GM21390 (cell line): ENCODE results near the gene ABCE1.

Source experiments
- ATAC-seq: cut with Tn5 transposase; IDR thresholded peaks from one replicate; pipeline ENCODE4 v1.9.1; 2021; ENCODE audit not compliant: unreplicated experiment

ABCE1 gene

DNA sequence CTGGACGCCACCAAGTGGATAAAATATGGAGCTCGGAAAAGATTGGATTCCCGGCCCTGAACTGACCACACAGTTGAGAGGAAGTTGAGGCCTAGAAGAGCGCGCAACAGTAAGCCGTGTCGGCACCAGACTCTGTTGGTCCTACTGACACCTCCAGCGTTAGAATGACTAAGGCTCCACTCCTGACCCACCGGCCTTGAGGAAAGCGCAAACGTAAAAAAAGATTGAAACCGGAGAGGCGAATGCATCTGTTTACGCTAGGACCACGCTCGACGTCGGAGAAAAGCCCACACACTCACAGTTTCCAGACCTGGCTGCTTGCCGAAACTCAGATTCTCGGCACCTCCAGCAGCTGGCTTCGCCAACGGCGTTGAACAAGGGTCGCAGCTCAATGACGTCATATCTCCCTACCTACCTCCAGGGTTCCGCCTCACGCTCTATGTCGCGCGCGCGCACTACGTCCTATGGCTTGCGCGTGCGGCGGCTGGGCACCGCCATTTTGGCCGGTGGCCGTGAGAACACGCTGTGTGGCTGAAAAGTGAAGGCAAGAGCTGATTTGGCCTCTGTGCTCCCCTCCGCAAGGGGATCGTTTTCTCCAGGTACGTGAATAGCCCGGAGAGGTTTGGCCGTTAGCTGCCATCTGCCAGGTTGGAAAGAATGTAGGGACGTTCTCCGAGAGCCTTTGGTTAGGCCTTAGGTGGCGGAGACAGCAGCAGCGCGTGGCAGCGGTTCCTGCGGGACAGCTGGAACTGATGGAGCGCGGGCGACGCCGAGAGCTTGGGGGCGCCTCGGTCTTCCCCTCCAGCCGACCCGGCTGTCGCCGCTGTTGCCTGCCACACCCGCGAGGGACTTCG lies at the start of gene ABCE1, which contains the start of gene ANAPC10:
ABCE1 (plus strand) TSS at position 491 of the 854 bp plus-strand sequence. CDS start 6,102 bp downstream, outside the sequence.
ANAPC10 (minus strand) TSS at position 376 of the 854 bp plus-strand sequence. CDS start 2,097 bp downstream, outside the sequence.
- peak; percentile 73 for ATAC-seq

DNA sequence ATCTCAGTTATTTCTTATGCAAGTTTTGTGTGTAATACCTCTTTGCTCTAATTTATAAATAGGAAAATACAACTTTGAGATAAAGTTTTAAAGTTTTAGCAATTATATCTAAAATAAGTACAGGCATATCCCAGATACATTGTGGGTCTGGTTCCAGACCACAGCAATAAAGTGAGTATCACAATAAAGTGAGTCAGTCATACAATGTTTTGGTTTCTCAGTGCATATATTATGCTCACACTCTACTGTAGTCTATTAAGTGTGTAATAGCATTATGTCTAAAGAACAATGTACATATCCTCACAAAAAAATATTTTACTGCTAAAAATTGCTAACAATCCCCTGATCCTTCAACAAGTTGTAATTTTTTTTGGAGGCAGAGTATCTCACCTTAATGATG lies 49.3 kb upstream of the ABCE1 start:
- no peak for ATAC-seq

DNA sequence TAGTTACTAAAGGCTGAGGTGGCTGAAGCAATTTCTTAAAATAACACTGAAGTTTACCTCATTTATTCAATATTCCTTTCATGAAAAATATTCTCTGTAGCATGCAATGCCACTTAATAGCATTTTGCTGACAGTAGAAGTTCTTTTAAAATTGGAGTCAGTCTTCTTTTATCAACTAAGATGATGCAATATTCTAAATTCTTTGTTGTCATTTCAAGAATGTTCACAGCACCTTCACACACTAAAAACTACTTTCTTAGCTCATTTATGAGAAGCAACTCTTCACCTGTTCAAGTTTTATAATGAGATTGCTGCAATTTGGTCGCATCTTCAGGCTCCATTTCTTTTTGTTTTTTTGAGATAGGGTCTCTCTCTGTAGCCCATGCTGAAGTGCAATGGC lies 48.9 kb upstream of the ABCE1 start:
- no peak for ATAC-seq

DNA sequence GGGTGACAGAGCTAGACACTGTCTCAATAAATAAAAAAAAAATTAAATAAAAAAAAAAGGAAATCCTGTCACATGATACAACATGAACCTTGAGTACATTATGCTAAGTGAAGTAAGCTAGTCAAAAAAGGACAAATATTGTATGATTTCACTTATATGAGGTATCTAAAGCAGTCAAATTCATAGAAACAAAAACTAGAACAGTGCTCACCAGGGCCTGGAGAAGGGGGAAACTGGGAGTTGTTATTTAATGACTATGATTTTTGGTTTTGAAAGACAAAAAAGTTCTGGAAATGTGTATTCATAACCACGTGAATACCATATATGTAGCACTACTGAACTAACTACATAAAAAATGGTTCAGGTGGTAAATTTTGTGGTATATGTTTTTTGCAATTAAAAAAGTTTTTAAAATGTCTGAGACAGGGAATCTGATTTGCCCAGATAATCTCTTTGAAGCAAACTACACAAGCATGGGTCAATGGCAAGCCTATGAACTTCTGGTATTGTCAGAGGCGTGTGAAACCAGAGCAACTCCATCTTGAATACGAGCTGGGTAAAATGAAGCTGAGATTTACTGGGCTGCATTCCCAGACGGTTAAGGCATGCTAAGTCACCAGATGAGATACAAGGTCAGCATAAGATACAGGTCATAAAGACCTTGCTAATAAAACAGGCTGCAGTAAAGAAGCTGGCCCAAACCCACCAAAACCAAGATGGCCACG lies 42.4 kb upstream of the ABCE1 start:
- ATAC-seq, result no peak

DNA sequence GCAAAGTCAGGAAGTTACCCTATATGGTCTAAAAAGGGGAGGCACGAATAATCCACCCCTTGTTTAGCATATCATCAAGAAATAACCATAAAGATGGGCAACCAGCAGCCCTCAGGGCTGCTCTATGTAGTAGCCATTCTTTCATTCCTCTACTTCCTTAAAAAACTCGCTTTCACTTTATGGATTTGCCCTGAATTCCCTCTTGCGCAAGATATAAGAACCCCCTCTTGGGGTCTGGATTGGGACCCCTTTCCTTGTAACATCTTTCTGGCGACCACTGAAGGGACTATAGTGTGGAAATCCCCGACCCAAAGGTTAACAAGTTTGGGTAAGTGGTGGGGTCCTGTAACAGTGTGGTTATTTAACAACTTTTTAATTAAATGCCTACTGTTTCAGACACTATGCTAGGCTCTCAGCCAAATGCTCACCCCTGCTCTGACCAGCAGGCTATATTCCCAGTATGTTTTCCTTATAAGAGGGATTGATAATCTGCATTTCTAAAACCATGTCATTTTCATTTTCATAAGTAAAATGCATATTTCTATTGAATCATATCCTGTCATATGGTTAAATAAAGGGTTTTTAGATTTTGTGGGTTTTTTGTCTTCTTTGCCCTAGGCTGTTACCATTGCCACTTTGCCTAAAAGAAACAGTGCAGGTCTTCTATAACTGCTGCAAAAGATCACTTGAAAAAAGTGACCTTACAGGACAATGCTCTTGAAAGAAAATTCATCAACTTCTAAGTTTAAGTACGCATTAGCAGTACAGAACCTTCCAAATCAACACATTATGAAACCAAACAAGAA lies 41.6 kb upstream of the ABCE1 start:
- ATAC-seq, result no peak

DNA sequence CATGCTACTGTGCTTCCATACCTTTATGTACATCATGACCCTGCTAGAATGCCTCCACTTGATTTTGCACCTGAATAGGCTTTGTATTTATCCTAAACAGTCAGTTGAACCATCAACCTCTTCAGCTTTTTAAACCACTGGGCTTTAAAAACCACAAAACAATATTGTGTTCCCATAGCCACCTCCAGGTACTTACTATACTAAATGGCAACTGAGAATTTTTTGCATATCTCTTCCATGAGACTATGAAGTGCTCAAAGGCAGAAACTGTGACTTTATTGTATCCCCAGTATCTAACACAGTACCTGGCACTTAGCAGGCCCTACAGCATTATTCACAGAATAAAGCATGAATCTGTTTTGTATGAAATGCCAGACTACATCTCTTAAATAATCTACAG lies 39.9 kb upstream of the ABCE1 start:
- no peak for ATAC-seq

DNA sequence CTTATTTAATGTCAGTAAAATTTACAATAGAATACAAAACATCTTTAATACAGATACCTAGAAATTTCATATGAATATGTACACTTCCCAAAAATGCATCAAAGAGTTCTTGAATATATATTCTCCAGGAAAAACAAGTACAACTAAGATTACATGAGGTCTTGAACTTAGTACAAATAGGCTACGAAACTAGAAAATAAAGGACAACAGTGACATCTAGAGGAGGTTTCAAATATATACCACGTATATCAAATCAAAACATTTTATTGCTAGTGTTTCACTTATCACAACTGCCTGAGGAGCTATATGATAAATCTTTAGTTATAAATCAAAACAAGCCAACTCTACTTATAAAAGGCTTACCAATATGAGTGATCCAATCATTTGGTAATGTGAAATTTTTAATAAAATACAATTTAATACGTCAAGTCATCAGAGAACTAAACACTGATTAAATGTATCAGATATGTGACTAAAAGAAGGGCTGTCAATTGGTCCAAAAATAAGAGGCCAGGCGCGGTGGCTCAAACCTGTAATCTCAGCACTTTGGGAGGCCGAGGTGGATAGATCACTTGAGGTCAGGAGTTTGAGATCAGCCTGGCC lies 36.7 kb upstream of the ABCE1 start:
- ATAC-seq, result no peak

DNA sequence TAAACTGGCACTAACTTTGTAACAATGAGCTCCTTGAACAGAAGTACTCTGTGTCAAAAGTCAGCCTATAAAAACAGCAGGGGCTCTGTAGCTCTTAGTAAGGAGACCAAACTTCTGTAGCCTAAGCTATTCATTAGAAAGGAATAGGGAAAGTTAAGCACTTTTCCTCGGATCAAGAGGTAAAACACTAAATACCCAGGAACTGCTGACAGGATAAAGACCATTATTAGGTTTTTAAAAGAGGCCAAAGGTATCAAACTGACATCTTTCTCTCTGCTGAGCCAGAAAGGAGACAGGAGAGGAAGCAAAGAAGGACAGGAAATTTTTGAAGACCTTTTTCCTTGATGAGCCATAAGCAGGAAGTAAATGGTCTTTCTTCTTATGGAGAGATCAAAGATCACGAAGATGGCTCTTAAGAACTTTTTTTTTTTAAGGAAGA lies 32.0 kb upstream of the ABCE1 start:
- no peak for ATAC-seq

DNA sequence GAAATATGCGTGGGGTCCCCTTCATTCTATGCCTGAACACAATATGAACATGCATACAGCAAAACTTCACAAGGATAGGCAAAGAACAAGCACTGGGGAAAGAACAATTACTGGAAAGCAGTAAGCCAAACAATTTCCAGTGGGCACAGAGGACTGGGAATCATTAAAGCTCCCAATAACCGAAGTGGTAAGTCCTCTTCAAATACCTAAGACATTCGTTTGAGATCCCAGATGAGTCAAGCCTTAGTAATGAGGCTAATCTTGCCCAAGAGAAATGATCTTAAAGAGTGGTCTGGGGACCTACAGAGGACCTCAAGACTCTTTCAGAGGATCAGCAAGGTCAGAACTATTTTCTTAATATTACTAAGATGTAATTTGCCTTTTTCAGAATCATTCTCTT lies 28.8 kb upstream of the ABCE1 start:
- no peak for ATAC-seq

DNA sequence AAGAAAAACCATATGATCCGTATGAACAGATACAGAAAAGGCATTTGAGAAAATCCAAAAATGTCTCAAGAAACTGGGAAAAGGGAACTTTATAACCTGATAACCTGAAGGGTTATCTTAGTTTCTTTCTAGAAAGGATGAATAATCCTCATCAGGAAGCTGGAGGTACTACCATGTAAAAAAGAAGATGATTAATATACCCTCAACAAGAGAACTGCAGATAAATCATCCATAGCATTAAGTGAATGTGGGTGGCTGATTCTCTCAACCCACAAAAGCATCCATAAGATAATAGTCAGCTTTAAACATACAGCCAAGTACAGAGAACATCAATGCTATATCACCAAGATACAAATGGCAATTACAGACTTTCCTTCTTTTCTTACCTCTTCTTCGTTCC lies 26.6 kb upstream of the ABCE1 start:
- ATAC-seq, result no peak

DNA sequence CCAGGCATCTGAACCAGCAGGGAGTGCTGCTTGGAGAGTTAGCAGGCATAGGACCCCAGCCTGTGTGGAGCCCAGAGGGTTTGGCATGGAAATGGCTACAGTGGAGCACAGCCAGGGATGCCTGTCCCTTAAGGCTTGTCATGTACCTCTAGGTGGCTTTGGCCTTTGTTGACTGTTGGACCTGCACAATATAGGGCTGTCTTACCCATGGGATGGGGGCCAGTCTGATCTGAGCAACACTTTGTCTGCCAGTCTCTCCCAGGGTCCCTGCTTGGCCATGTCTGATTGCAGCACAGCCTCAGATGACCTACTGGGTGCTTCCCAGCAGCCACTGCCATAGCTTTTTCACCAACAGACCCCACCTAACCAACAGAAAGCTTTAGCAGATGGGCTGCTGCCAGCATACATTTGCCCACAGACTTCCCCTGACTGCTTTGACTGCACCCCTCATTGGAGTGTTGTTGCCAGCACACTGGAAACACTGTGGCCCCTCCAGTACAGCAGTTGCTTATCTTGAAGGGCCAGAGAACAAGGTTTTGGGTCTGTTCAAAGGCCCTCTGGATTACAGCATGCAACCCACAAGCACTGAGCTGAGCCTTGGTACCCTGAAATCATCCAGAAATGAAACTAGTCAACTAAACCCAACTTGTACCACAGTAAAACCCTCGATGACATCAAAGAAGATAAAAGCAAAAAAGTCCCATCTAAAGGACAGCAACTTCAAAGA lies 22.2 kb upstream of the ABCE1 start:
- ATAC-seq, result no peak

DNA sequence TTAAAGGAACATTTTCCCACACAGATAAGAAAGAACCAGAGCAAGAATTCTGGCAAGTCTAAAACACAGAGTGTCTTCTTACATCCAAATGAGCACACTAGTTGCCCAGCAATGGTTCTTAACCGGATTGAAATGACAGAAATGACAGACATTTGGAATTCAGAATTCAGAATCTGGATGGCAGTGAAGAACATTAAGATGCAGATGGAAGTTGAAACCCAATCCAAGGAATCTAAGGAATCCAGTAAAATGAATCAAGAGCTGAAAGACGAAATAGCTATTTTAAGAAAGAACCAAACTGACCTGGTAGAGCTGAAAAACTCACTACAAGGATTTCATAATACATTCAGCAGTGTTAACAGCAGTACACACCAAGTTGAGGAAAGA lies 21.6 kb upstream of the ABCE1 start:
- ATAC-seq, result no peak

DNA sequence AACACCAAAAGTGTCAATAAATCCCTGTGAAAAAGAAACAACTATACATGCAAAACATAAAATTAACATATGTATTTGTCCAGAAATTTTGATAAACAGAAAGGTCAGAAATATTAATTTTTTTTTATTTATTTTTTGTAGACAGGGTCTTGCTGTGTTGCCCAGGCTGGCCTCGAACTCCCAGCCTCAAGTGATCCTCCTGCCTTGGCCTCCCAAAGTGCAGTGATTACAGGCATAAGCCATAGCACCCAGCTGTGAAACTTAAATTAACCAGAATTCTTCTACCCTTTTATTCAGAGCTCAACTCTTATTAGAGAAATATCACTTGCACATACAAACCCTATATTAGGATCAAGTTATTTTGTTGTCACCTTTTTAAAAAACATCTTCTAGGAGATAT lies 16.4 kb upstream of the ABCE1 start:
- no peak for ATAC-seq

DNA sequence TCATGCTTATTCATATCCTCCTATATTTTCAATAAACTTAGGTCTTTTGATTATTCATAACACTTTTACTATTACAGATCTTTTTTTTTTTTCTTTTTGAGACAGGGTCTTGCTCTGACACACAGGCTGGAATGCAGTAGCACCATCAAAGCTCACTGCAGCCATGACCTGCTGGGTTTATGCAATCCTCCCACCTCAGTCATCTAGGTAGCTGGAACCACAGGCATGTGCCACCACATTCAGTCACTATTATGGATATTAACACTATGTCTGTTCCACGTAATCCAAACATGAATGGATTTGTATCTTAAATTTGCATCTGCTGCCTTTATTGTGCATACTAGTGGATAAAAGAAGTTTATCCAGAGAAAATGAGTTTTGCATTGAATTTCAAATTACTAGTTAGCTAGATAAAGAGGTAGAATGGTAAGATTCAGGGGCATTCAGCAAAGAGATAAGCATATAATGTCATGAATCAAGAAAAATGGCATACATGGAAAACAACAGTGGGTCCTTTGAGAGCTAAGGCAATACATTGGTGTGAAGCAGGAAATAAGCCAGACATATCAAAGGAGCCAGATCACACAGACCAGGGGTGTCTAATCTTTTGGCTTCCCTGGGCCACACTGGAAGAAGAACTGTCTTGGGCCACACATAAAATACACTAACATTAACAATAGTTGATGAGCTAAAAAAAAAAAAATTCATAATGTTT lies 14.1 kb upstream of the ABCE1 start:
- ATAC-seq, result no peak

DNA sequence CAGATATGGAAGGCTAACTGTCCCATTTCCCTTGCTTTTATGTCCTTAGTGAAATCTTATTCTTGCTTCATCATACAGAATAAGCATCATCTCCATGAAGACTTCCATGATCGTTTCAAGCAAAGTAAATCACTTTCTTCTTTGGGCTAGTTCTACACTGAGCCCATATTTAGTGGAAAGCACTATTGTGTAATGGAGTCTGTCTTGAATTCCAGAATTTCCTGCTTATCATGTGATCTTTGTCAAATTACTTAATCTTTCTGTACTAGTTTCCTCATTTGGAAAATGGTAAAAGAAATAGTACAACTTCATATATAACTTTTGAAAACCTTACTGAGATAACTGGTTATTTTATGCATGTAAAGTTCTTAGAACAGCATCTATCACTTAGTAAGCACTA lies 7.7 kb upstream of the ABCE1 start:
- no peak for ATAC-seq

DNA sequence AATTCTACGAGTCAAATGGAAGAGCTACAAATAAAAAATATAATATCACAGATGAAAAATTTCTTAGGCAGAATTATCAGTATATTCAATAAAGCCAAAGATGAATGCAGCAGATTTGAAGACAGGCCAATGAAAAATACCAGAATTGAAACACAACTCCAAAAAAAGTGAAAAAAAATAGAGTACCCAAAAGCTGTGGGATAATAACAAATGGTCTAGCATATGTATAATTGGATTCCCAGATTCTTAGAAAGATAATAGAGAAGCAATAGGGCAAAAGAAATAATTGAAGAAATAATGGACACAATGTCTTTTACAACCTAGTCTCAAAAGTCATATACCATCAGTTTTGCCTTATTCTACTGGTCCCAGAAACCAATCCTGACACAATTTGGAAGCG lies 4.5 kb upstream of the ABCE1 start:
- no peak for ATAC-seq

DNA sequence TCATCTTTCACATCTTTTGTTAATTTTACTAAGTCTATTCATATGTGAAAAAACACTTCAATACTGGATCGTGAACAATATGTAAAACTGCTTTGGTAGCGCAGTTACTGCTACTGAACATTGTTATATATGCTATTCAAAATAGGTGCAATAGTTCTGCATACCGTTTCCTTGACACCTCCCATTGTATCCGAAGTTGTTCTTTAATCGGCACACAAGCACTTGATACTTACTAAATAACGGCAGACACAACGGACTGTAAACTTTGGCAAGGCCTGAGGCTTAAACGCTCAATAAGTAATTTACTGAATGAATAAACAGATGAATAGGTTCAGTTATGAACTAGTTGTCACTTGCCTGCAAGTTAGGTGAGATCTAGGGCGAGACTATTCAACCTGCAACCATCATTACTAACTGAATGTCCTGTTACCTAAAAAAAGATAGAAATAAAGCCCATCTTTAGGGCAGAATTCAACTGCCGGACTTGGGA lies 735 bp upstream of the ABCE1 start:
- no peak for ATAC-seq

DNA sequence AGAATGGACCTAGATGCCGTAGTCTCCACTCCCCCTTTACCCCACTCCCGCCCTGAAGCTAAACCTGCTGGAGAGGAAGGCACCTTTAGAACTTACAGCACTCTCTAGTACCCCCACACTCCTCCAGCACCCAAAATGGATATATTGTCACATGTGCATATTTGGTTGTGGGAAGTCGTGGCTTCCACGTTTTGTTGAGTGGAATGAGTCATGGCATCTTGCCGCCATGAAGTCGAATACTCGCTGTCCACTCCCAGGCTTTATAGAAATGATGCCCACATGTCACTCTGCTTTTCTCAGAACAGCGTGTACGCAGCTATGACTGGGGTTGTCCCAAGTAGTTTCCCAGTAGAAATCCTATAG lies 545 bp downstream of the ABCE1 start:
- ATAC-seq, result peak; percentile 18

DNA sequence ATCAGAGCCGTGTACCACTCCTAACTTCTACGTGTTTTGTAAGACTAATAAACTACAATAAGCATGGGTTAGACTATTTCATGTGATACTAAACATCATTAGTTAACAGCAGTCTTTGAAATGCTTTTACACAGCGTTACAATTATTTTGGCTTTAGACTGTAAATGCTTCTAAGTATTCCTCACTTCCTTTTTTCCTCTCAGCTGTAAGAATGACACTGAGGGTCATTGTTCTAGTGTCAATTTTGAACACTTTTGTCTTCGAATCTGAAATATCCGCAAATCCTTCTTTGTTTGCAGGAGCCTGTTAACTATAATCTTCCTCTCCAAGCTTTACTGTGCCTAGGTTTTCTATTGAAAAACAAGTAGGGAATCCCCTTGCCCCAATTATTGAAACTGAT lies 1.5 kb downstream of the ABCE1 start:
- ATAC-seq, result no peak

DNA sequence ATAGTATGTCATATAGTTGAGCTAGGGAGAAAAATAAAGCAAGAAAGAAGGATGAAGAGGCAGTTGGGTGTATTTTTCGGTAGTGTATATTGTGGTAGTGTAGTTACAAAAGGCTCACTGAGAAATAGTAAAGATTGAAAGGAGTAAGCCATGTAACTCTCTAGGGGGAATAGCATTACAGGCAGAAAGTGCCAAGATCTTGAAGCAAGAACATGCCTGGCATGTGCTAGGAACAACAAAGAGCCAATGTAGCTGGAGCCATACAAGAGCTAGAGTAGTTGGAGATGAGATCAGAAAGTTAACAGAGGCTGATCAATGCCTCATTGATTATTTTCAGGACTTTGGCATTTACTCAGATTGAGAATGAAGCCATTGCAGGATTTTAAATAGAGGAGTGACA lies 3.0 kb downstream of the ABCE1 start:
- no peak for ATAC-seq
